Subcutaneous abdominal adipose tissue (tissue), 5 donors: ENCODE results near the gene GPC6.
A peak's percentile ranks its signal among the peaks of the same experiment; 100 is the strongest.

Experiments
- H3K27ac ChIP-seq: one replicate; pipeline ENCODE4 v1.7.0; 2013; ENCODE audit warnings: low read depth, mild to moderate bottlenecking, inconsistent platforms, low read length, moderate library complexity
- H3K27me3 ChIP-seq, 5 donors: one replicate each; pipeline ENCODE4 v1.7.0; 2013; ENCODE audit warnings: low read length in 5 of 5, inconsistent platforms in 1 of 5; ENCODE audit not compliant: control insufficient read depth in 5 of 5, insufficient read depth in 4 of 5
- H3K36me3 ChIP-seq, 5 donors: one replicate each; pipeline ENCODE4 v1.7.0; 2013; ENCODE audit warnings: low read length in 5 of 5; ENCODE audit not compliant: control insufficient read depth in 5 of 5, insufficient read depth in 5 of 5
- H3K4me1 ChIP-seq, 5 donors: one replicate each; pipeline ENCODE4 v1.7.0; 2013; ENCODE audit warnings: low read length in 5 of 5, mild to moderate bottlenecking in 3 of 5, moderate library complexity in 1 of 5; ENCODE audit not compliant: control insufficient read depth in 5 of 5, insufficient read depth in 5 of 5
- H3K4me3 ChIP-seq, 5 donors: one replicate each; pipeline ENCODE4 v1.7.0; 2013; ENCODE audit warnings: low read length in 5 of 5, low read depth in 1 of 5
- H3K9ac ChIP-seq, 5 donors: one replicate each; pipeline ENCODE4 v1.7.0; 2013; ENCODE audit warnings: low read length in 5 of 5, mild to moderate bottlenecking in 4 of 5, moderate library complexity in 3 of 5
- H3K9me3 ChIP-seq, 5 donors: one replicate each; pipeline ENCODE4 v1.7.0; 2013; ENCODE audit warnings: low read length in 5 of 5; ENCODE audit not compliant: control insufficient read depth in 5 of 5
- donor health status: healthy.
- donor health status: healthy.
- donor health status: healthy.
- donor health status: healthy.
- donor health status: healthy.

The GPC6 gene

GRCh38 chr13:93262729-93263345 lies 36.2 kb downstream of the GPC6 start:
- Histone ChIP-seq H3K27ac (peak overlapping the region; percentile 92), H3K4me1 (peaks cover 0 to 29% (median 19%) of the 10 kb centered on the region in 5 donors), H3K4me3 (no peak overlapping the region), H3K36me3 (no peaks in the 10 kb centered on the region), H3K9me3 (no peaks in the 10 kb centered on the region), H3K9ac (peak overlapping the region in 1 of 5 donors; percentile 83), H3K27me3 (no peaks in the 10 kb centered on the region)

- H3K4me1 ChIP-seq: peaks cover 0 to 29% (median 19%) of the 10 kb centered on the region in 5 donors
- H3K4me3 ChIP-seq: no peak overlapping the region
- H3K36me3 ChIP-seq: no peaks in the 10 kb centered on the region
- H3K9me3 ChIP-seq: no peaks in the 10 kb centered on the region
- H3K27ac ChIP-seq: no peak overlapping the region
- no peak overlapping the region for H3K9ac ChIP-seq
- no peaks in the 10 kb centered on the region for H3K27me3 ChIP-seq
These were observed 38.3 kb downstream of the GPC6 start for GRCh38 chr13:93264876-93265275.

GRCh38 chr13:93265800-93266199 lies 39.2 kb downstream of the GPC6 start:
- H3K9me3 ChIP-seq: no peaks in the 10 kb centered on the region
- H3K4me3 ChIP-seq: no peak overlapping the region
- no peaks in the 10 kb centered on the region for H3K27me3 ChIP-seq
- no peaks in the 10 kb centered on the region for H3K36me3 ChIP-seq
- no peak overlapping the region for H3K27ac ChIP-seq
- peaks cover 0 to 29% (median 18%) of the 10 kb centered on the region in 5 donors for H3K4me1 ChIP-seq
- H3K9ac ChIP-seq: no peak overlapping the region

GRCh38 chr13:93266681-93267080 lies 40.1 kb downstream of the GPC6 start:
- no peak overlapping the region for H3K4me3 ChIP-seq

GRCh38 chr13:93268327-93269028 lies 41.9 kb downstream of the GPC6 start:
- Histone ChIP-seq H3K9ac (no peak overlapping the region), H3K4me3 (no peak overlapping the region), H3K4me1 (peaks cover 0 to 9% (median 0%) of the 10 kb centered on the region in 5 donors), H3K36me3 (no peaks in the 10 kb centered on the region), H3K27me3 (no peaks in the 10 kb centered on the region), H3K9me3 (no peaks in the 10 kb centered on the region), H3K27ac (no peak overlapping the region)

More at GRCh38 chr13:93266681-93267080, 40.1 kb downstream of the GPC6 start:
- Histone ChIP-seq H3K9ac (no peak overlapping the region), H3K27me3 (no peaks in the 10 kb centered on the region), H3K4me1 (peaks cover 0 to 20% (median 9%) of the 10 kb centered on the region in 5 donors), H3K9me3 (no peaks in the 10 kb centered on the region), H3K27ac (no peak overlapping the region), H3K36me3 (no peaks in the 10 kb centered on the region)

GRCh38 chr13:93270769-93271742 lies 44.4 kb downstream of the GPC6 start:
- Histone ChIP-seq H3K9me3 (no peaks in the 10 kb centered on the region), H3K27ac (no peak overlapping the region), H3K9ac (no peak overlapping the region), H3K4me1 (peaks cover 0 to 3% (median 0%) of the 10 kb centered on the region in 5 donors), H3K4me3 (no peak overlapping the region), H3K36me3 (no peaks in the 10 kb centered on the region), H3K27me3 (no peaks in the 10 kb centered on the region)

- Histone ChIP-seq H3K4me3 (no peak overlapping the region), H3K9me3 (no peaks in the 10 kb centered on the region)
These were observed 53.4 kb downstream of the GPC6 start for GRCh38 chr13:93279982-93280381.

GRCh38 chr13:93280688-93281087 lies 54.1 kb downstream of the GPC6 start:
- Histone ChIP-seq H3K27ac (no peak overlapping the region), H3K4me1 (no peaks in the 10 kb centered on the region), H3K9me3 (no peaks in the 10 kb centered on the region), H3K36me3 (no peaks in the 10 kb centered on the region), H3K9ac (no peak overlapping the region), H3K27me3 (no peaks in the 10 kb centered on the region), H3K4me3 (no peak overlapping the region)

More at GRCh38 chr13:93279982-93280381, 53.4 kb downstream of the GPC6 start:
- H3K4me1 ChIP-seq: no peaks in the 10 kb centered on the region
- H3K9ac ChIP-seq: no peak overlapping the region
- H3K27ac ChIP-seq: no peak overlapping the region
- no peaks in the 10 kb centered on the region for H3K27me3 ChIP-seq
- H3K36me3 ChIP-seq: no peaks in the 10 kb centered on the region

GRCh38 chr13:93283255-93283654 lies 56.6 kb downstream of the GPC6 start:
- no peaks in the 10 kb centered on the region for H3K9me3 ChIP-seq
- H3K36me3 ChIP-seq: no peaks in the 10 kb centered on the region
- no peak overlapping the region for H3K9ac ChIP-seq
- H3K4me1 ChIP-seq: no peaks in the 10 kb centered on the region
- H3K27me3 ChIP-seq: no peaks in the 10 kb centered on the region
- H3K4me3 ChIP-seq: no peak overlapping the region
- H3K27ac ChIP-seq: no peak overlapping the region
